GM21528 (cell line): ENCODE measurements around the gene EIF2S1.
"Not testable (repeated sequence)": the region's sequence is repeated elsewhere in the genome, so short reads cannot be mapped to it uniquely, and the experiment has no call there.

Experiments
- ATAC-seq: cut with Tn5 transposase; IDR thresholded peaks from one replicate; pipeline ENCODE4 v1.9.1; 2021; ENCODE audit warnings: mild to moderate bottlenecking, moderate library complexity; ENCODE audit not compliant: unreplicated experiment, low FRiP score

Gene EIF2S1

GRCh38 chr14:67409461-67409860 lies 49.3 kb downstream of the EIF2S1 start:
- no peak for ATAC-seq

GRCh38 chr14:67410313-67410712 lies 50.2 kb downstream of the EIF2S1 start:
- ATAC-seq = no peak

DNA sequence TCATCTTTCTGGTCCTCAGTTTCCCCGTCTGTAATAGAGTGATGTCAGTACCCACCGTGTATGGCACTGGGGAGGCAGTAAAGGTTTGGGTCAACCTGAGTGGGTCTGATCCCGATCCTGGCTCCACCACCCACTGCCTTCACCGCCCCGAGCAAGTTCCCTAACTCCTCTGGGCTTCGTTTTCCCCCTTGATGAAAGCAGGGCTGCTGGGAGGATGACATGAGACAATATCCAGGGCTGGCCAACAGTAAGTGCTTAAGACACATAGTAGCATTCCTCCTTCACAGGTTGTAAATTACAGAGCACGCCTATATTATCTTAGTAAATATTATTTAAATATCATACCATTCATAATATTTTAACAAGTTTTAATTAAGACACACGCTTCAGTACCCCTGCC lies 51.2 kb downstream of the EIF2S1 start:
- ATAC-seq = no peak

- no peak for ATAC-seq
These were observed 51.8 kb downstream of the EIF2S1 start, which contains the start of gene PLEK2 for GRCh38 chr14:67411820-67412421. PLEK2 (minus strand) TSS chr14:67412165; CDS start chr14:67412059, 106 bp downstream.

- no peak for ATAC-seq
These were observed 54.0 kb downstream of the EIF2S1 start for GRCh38 chr14:67413806-67414769.

- ATAC-seq = not testable (repeated sequence)
These were observed 55.5 kb downstream of the EIF2S1 start for GRCh38 chr14:67415610-67416009.

DNA sequence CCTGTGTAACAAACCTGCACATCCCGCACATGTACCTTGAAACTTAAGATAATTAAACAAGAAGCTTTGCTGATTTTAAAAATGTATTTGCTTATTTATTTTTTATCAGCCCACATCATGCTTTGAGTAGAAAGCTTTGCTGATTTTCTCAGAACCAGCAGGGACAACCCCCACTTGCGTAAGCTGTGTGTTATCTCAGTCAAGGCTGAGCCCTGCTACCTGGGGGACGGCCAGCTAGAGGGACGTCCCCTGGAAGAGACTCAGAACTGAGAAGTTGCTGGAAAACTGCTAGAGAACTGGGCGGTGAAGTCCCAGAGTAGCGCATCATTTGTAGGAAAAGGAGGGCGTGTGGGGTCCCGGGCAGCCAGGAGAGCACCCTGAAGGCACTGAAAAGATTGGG lies 56.0 kb downstream of the EIF2S1 start:
- ATAC-seq = no peak

- ATAC-seq = no peak
These were observed 56.7 kb downstream of the EIF2S1 start for GRCh38 chr14:67416810-67417209.

DNA sequence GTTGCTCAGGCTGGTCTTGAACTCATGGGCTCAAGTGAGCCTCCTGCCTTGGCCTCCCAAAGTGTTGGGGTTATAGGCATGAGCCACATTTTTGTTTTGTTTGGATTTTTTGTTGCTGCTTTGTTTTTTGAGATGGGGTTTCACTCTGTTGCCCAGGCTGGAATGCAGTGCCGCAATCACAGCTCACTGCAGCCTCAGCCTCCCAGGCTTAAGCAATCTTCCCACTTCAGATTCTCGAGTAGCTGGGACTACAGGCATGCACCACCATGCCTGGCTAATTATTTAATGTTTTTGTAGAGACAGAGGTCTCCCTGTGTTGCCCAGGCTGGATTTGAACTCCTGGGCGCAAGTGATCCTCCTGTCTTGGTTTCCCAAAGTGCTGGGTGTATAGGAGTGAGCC lies 57.5 kb downstream of the EIF2S1 start:
- no peak for ATAC-seq

GRCh38 chr14:67418401-67419191 lies 58.5 kb downstream of the EIF2S1 start:
- no peak for ATAC-seq

DNA sequence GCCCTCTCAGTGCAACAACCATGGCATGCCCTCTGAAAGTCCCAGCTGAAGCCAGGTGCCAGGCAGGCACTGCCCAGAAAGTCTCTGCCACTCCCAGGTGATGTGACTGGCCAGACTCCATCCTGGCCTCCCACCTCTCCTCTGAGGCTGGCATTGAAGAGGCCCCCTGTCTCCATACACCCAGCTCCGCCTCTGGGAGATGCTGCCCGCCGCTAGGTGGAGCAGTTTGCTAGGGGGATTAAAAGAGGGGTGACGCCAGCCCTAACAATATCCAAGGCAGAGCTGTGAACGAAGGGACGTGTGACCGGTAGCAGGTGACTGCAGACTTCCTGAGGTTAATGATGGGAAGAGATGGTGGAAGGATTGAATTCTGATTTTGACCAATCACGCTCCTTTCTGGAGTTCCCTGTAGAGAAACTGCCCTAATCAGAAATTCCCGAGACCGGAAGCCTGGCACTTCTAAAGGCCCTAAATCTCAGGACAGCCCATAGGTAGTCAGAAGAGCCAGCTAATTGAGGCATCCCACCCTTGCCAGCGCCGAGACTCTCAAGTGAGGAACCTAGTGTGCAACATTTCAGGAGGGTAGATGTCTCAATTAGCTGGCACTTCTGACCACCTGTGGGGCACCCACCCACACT lies 60.1 kb downstream of the EIF2S1 start:
- no peak for ATAC-seq

DNA sequence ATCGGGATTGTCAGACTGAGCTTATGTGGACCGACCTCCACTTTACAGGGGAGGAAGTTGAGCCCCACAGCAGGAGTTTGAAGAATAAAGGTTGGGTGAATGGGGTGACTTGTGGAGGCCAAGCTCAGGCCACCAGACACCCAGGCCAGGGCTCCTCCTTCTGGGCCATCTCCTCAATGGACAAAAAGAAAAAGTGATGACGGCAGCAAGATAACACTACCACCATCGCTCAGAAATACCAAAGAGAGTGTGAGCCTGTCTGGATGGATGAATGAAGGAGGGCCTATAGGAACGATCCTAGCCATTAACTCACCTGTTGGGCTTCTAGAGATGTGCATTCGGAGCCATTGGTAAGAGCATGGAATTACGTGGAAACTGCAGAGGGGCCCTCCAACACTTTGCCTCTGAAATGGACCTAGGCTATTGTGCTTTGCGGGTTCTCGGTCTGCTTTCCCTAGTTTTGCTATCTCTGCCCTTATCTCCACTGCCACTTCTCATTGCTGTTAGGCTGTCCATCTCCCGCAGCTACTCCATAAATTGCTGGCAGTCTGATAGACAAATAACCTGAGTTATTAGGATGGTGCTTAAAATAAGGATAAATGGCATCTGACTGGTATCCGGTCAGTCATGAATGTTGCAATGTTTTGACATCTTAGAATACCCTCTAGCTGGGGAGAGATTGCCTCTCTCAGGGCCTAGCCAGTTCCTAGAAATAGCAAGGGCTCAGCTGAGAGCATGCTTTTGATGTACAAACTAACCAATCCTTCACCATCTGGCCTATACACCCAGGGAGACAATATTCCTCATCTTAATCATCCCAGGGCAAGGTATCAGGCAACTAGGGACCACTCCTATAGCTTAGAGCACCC lies 61.5 kb downstream of the EIF2S1 start:
- no peak for ATAC-seq

DNA sequence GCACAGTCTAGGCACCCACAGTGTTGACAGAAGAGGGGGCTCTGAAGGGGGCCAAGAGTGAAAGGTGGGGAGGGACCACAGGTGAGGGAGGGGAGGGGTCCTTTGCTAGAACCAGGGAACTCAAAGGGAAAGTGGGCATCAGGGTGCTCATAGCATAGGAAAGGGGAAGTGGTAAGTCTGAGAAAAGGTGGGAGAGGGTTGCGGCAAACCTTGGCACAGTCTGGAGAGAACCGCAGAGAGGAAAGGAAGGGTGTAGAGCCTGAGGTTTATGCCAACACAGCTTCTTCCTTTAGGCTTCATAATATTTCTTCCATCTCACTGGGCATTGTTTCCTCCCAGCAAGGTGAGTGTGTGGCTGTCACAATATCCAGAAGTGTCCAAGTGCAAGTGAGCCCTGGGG lies 63.3 kb downstream of the EIF2S1 start:
- ATAC-seq = no peak

GRCh38 chr14:67424539-67424938 lies 64.4 kb downstream of the EIF2S1 start:
- no peak for ATAC-seq

DNA sequence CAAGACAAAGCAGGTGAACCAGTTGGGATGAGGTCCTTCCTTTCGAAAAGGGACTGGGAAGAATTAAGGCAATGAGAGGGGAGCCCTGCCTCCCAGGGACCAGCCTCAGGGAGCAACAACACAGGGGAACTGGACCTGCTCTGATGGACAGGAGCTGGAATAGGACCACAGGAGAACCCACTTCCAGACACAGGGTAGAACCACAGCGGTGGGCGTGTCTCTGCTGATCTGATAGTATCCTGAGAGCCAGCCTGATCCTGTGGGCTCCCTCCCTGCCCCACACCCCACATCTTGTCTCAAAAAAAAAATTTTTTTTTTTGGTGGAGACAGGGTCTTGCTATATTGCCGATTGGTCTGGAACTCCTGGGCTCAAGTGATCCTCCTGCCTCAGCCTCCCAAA lies 65.5 kb downstream of the EIF2S1 start:
- ATAC-seq = no peak

DNA sequence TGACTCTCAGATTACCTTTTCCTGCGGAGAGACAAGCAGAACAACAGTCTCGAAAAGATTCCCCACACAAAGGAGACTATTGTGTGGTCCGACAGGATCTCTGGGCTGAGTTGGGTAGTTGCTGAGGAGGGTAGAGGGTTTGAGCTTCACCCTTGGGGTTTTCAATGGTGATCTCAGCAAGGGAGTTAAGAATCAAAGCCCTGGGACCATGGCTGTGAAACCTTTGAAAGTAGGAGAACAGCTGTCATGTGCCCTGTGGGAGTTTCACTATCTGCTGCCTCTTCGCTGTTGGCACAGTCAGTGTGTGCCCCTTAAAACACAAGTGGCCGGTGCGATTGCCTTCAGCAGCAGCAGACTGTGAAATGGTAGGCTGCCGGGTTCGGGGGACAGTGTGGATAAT lies 66.0 kb downstream of the EIF2S1 start:
- no peak for ATAC-seq

DNA sequence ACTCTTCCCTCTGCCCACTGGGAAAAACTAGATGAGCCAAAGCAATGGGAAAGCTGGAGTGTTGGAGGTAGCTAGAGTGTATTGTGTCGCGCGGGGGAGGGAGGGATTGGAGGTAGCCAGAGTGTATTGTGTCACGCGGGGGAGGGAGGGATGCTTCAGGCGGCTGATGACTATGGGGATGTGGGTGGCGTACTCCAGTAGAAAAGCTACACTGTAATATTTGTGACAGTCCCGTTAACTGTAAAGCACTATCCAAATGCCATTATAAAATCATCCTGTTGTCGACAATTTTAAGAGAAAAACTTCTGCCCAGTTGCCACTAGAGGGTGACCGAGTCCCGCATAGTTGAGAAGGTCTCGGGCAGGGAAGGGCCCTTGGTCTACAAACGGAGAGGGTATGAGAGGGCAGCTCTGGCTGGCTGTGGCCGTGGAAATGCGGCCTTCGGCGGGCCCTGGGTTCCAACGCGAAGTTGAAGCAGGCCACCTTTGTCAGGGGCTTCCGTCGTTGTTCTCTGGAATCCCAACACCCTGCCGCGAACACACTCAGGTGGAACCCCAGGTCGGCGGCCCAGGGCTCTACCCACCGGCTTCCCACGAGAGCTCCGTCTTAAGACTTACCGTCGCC lies 67.0 kb downstream of the EIF2S1 start:
- ATAC-seq = no peak

DNA sequence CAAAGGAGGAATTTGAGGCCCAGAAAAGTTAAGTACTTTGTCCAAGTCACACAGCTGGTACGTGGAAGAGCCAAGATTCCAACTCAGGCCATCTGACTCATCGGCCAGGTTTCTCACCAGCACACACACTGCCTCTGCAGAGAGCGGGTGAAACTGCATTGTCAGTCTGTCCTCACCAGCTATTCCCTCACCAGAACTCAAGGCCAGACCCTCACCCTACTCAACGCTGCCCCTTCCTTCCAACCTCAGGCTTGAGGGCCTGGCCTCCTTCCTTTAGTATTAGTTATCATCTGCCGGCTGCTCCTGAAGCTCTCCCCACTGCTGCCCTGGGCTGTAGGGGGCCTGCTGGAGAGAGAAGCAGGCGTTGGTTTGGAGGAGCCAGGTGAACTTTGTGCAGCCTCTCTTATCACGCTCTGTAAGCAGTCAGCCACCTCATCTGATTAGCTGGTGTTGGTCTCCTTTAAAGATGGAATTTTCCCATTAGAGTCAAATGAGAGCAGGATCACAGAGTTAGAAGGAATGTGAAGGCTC lies 68.4 kb downstream of the EIF2S1 start:
- ATAC-seq = no peak
